ENCODE measurements around the gene GPR39. TPM values are rescaled to one million over a fixed set of nuclear protein-coding genes. Genes with fewer than 3 reads are reported as not detected.

The GPR39 gene
- total and polyA plus RNA-seq, 2 donors from 2014 or later: 4.9 to 8.7 TPM

DNA sequence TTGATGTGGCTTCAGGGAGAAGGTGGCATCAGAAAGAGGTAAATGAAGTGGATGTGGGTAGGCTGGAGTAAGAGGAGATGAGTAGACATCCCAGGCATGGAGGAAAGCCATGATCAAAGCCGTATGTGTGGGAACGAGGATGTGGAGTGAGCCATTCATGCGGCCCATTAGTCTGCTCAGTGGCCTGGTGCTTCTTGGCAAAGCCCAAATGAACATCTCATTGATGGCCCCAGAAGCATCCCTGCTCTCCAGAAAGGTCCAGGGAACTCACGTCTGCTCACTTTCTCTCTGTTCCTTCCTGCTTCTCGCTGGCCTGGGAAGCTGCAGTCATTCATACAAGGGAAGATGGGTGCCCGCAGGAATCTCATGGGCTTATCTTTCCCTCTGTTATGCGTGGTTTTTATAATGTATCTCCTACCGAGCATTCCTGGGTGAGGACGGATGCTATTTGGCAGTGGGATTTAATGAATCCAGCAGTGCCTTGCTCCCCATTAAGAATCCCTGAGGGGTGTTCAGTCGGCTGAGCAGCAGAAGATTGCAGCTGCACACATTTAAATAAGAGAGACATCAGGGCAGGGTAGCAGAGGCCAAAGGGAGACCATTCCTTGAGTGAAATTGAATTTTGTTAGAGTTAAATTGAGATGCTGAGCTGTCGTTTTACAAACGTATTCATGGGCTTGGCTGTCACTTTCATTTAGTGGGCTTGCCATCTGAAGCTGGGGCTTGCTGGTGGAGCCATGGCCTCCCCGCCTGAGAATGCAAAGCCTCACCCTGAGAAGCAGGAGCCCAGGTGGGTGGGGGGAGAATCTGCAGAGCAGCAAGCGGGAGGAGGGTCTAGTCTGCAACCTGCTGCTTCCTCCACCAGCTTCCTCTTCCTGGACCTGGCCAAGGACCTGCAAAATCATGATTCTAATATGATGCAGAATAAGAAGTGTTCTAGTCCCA, 188.9 kb downstream of the GPR39 start:
- no peak for FAIRE-seq
- no peak overlapping the region for H3K4me3 ChIP-seq (ENCODE audit: low read length in 3 of 3)
- no peak overlapping the region for H3K27ac ChIP-seq (ENCODE audit: low read depth in 2 of 2, low read length in 2 of 2)
- H3K27me3 ChIP-seq (ENCODE audit: control insufficient read depth, insufficient read depth, low read length): no peaks in the 10 kb centered on the region
- no peaks in the 10 kb centered on the region for H3K36me3 ChIP-seq (ENCODE audit: control insufficient read depth in 2 of 3, insufficient read depth in 3 of 3, low read length in 3 of 3)
- TF ChIP-seq, protein P1, sequence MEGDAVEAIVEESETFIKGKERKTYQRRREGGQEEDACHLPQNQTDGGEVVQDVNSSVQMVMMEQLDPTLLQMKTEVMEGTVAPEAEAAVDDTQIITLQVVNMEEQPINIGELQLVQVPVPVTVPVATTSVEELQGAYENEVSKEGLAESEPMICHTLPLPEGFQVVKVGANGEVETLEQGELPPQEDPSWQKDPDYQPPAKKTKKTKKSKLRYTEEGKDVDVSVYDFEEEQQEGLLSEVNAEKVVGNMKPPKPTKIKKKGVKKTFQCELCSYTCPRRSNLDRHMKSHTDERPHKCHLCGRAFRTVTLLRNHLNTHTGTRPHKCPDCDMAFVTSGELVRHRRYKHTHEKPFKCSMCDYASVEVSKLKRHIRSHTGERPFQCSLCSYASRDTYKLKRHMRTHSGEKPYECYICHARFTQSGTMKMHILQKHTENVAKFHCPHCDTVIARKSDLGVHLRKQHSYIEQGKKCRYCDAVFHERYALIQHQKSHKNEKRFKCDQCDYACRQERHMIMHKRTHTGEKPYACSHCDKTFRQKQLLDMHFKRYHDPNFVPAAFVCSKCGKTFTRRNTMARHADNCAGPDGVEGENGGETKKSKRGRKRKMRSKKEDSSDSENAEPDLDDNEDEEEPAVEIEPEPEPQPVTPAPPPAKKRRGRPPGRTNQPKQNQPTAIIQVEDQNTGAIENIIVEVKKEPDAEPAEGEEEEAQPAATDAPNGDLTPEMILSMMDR (IDR thresholded peaks at IDR 0.05; ENCODE audit: borderline replicate concordance, extremely low read depth, insufficient read depth): no peak
- intact Hi-C loops (cut with DNase I): no loop called here
- no peak for DNase-seq
- H3K4me1 ChIP-seq (ENCODE audit: control insufficient read depth in 2 of 3, insufficient read depth in 2 of 3, low read depth in 1 of 3, low read length in 3 of 3): no peaks in the 10 kb centered on the region
- H3K9ac ChIP-seq (ENCODE audit: low read length in 3 of 3): no peak overlapping the region
- no peaks in the 10 kb centered on the region for H3K9me3 ChIP-seq (ENCODE audit: control insufficient read depth in 2 of 3, insufficient read depth in 1 of 3, low read length in 3 of 3)

DNA sequence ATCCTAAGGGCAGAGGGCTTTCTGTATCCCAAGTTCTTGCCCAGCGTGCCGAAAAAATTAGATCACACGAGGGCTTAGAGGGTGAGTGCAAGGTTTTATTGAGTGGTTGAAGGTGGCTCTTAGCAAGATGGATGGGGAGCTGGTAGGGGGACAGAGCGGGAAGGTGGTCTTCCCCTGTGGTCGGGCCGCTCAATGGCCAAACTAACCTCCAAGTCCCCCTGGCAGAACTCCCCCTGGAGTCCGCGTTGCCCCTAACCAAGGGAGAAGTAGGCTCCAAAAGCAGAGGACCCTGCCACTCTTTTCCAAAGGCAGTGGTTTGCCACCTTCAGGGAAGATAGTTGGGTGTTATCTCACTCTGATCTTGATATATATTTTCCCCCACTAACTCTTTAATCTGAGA, 190.0 kb downstream of the GPR39 start:
- H3K9me3 ChIP-seq (ENCODE audit: control insufficient read depth in 2 of 3, insufficient read depth in 1 of 3, low read length in 3 of 3): no peaks in the 10 kb centered on the region
- H3K27ac ChIP-seq (ENCODE audit: low read depth in 2 of 2, low read length in 2 of 2): no peak overlapping the region
- no peaks in the 10 kb centered on the region for H3K36me3 ChIP-seq (ENCODE audit: control insufficient read depth in 2 of 3, insufficient read depth in 3 of 3, low read length in 3 of 3)
- no peaks in the 10 kb centered on the region for H3K4me1 ChIP-seq (ENCODE audit: control insufficient read depth in 2 of 3, insufficient read depth in 2 of 3, low read depth in 1 of 3, low read length in 3 of 3)
- H3K4me3 ChIP-seq (ENCODE audit: low read length in 3 of 3): no peak overlapping the region
- H3K27me3 ChIP-seq (ENCODE audit: control insufficient read depth, insufficient read depth, low read length): no peaks in the 10 kb centered on the region
- H3K9ac ChIP-seq (ENCODE audit: low read length in 3 of 3): no peak overlapping the region
- intact Hi-C loops (cut with DNase I): no loop called here
- DNase-seq (no peak), FAIRE-seq (no peak)
- TF ChIP-seq, protein P1 (IDR thresholded peaks at IDR 0.05; ENCODE audit: borderline replicate concordance, extremely low read depth, insufficient read depth): no peak

DNA sequence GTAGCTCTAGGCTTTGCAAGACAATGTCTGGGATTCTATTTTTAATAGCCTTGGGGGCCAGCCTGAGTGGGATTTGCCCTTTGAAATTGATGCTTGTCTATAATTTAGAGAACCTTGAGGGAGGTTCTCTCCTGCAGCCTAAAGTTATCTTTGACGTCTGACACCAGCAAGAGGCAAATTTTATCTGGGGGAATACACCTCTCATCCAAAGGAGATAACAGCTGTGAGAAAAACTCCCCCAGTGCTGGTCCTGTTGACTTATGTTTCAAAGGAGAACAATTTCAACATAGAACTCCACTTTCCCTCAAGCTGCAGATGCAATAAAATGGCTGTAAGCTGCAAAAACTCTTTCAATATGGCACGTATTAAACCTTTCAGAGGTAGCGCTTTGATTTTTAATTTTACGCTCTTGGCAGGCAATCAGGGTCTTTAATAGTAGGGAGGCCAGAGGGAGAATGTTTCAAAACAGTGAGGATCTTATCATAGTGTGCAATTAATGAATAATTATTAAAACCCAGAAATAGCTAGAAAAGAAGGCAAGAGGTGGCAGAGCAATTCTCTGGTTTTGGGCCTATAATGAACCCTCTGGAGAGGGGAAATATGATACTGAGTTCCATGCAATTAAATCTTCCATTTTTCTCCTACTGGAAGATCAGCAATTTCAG, 191.0 kb downstream of the GPR39 start:
- TF ChIP-seq, protein P1 (IDR thresholded peaks at IDR 0.05; ENCODE audit: borderline replicate concordance, extremely low read depth, insufficient read depth): no peak
- H3K4me3 ChIP-seq (ENCODE audit: low read length in 3 of 3): no peak overlapping the region
- FAIRE-seq: no peak
- H3K27ac ChIP-seq (ENCODE audit: low read depth in 2 of 2, low read length in 2 of 2): no peak overlapping the region
- intact Hi-C loops (cut with DNase I): no loop called here
- no peaks in the 10 kb centered on the region for H3K4me1 ChIP-seq (ENCODE audit: control insufficient read depth in 2 of 3, insufficient read depth in 2 of 3, low read depth in 1 of 3, low read length in 3 of 3)
- no peaks in the 10 kb centered on the region for H3K9me3 ChIP-seq (ENCODE audit: control insufficient read depth in 2 of 3, insufficient read depth in 1 of 3, low read length in 3 of 3)
- H3K9ac ChIP-seq (ENCODE audit: low read length in 3 of 3): no peak overlapping the region
- no peaks in the 10 kb centered on the region for H3K36me3 ChIP-seq (ENCODE audit: control insufficient read depth in 2 of 3, insufficient read depth in 3 of 3, low read length in 3 of 3)
- no peaks in the 10 kb centered on the region for H3K27me3 ChIP-seq (ENCODE audit: control insufficient read depth, insufficient read depth, low read length)
- peak in 2 of 5 donors; percentile 37 to 57 for DNase-seq
